ENCODE results near the gene KRT14. TPM values are rescaled to one million over a fixed set of nuclear protein-coding genes. Genes with fewer than 3 reads are reported as not detected.

KRT14 gene
- total RNA-seq, 4 donors from 2014 or later: 7,400 to 12,534 (median 10,685) TPM

DNA sequence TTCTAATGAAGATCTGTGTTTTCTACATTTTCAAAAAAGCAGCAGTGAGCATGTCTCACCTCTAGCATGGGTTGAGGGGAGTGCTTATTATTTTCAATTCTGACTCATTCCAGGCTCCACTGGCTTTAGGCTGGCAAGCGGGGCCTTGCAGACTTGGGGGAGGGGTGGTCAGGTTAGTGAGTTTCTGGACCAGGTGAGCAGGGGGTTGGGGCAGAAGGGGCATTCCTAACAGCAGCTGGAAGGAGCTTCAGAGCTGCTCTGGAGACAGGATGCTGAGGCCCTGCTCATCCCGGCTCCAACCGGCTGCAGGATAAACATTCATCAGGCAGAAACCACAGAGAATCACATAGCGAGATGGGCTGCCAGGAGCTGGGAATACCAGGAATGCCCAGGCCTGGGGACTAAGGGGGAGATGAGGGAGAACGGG lies 48.1 kb downstream of the KRT14 start:
- Histone ChIP-seq H3K36me3 (no peaks in the 10 kb centered on the region), H3K4me1 (peaks cover 10% of the 10 kb centered on the region), H3K4me3 (no peak overlapping the region), H3K9me3 (no peaks in the 10 kb centered on the region), H3K27ac (peak overlapping the region; percentile 54), H3K27me3 (peaks cover 7% of the 10 kb centered on the region)
- TF ChIP-seq POLR2AphosphoS5 (IDR thresholded peaks at IDR 0.05) (no peak), POLR2A (IDR thresholded peaks at IDR 0.05) (no peak), EP300 (IDR thresholded peaks at IDR 0.05) (no peak)
- TF ChIP-seq, protein P1, sequence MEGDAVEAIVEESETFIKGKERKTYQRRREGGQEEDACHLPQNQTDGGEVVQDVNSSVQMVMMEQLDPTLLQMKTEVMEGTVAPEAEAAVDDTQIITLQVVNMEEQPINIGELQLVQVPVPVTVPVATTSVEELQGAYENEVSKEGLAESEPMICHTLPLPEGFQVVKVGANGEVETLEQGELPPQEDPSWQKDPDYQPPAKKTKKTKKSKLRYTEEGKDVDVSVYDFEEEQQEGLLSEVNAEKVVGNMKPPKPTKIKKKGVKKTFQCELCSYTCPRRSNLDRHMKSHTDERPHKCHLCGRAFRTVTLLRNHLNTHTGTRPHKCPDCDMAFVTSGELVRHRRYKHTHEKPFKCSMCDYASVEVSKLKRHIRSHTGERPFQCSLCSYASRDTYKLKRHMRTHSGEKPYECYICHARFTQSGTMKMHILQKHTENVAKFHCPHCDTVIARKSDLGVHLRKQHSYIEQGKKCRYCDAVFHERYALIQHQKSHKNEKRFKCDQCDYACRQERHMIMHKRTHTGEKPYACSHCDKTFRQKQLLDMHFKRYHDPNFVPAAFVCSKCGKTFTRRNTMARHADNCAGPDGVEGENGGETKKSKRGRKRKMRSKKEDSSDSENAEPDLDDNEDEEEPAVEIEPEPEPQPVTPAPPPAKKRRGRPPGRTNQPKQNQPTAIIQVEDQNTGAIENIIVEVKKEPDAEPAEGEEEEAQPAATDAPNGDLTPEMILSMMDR (IDR thresholded peaks at IDR 0.05): no peak
- WGBS: 76% methylated on average over 5 of the region's 5 CpGs
- no peak for DNase-seq (ENCODE audit: low spot score in 2 of 2)

DNA sequence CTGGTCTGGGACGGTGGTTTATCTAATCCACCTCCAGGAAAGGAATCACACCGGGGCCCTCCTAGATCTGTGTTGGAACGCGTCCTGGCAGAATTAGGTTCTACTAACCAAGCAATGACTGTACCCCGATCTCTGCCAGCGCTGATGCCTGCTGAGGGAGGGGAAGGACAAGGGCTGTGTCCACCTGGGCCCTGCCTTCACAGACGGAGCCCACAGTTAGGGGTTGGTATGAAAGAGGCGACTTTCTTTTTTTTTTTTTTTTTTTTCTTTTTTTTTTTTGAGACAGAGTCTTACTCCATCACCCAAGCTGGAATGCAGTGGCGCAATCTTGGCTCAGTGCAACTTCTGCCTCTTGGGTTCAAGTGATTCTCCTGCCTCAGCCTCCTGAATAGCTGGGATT lies 48.7 kb downstream of the KRT14 start:
- Histone ChIP-seq H3K4me1 (peaks cover 10% of the 10 kb centered on the region), H3K9me3 (no peaks in the 10 kb centered on the region), H3K27me3 (peaks cover 7% of the 10 kb centered on the region), H3K4me3 (no peak overlapping the region), H3K36me3 (no peaks in the 10 kb centered on the region), H3K27ac (peak overlapping the region; percentile 48)
- peak in 1 of 2 donors; percentile 55 for DNase-seq (ENCODE audit: low spot score in 2 of 2)
- 61% methylated on average over 9 of the region's 9 CpGs for WGBS
- TF ChIP-seq POLR2AphosphoS5 (IDR thresholded peaks at IDR 0.05): no peak
- no peak for TF ChIP-seq POLR2A (IDR thresholded peaks at IDR 0.05)
- TF ChIP-seq, protein P1 (IDR thresholded peaks at IDR 0.05): no peak
- no peak for TF ChIP-seq EP300 (IDR thresholded peaks at IDR 0.05)

DNA sequence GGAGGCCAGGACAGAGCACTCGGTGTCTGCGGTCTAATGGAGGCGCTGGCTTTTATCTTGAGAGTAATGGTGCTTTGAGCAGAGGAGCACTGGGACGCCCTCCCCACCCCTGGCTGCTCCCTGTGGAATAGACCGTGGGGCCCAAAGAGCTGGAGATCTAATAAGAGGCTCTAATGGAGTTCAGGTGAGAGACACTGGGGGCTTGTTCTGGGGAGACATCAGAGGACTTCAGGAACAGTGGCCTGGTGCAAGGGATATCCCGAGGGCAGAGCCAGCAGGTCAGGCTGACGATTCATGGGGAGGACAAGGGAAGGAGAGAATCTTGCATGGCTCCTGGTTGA lies 49.1 kb downstream of the KRT14 start:
- WGBS: 71% methylated on average over 7 of the region's 7 CpGs
- no peaks in the 10 kb centered on the region for H3K36me3 ChIP-seq
- H3K4me3 ChIP-seq: no peak overlapping the region
- no peak for TF ChIP-seq POLR2AphosphoS5 (IDR thresholded peaks at IDR 0.05)
- TF ChIP-seq, protein P1 (IDR thresholded peaks at IDR 0.05): no peak
- TF ChIP-seq EP300 (IDR thresholded peaks at IDR 0.05): no peak
- TF ChIP-seq POLR2A (IDR thresholded peaks at IDR 0.05): no peak
- peak in 1 of 2 donors; percentile 46 for DNase-seq (ENCODE audit: low spot score in 2 of 2)
- H3K9me3 ChIP-seq: no peaks in the 10 kb centered on the region
- peaks cover 7% of the 10 kb centered on the region for H3K27me3 ChIP-seq
- H3K4me1 ChIP-seq: peaks cover 10% of the 10 kb centered on the region
- H3K27ac ChIP-seq: peak overlapping the region; percentile 48

DNA sequence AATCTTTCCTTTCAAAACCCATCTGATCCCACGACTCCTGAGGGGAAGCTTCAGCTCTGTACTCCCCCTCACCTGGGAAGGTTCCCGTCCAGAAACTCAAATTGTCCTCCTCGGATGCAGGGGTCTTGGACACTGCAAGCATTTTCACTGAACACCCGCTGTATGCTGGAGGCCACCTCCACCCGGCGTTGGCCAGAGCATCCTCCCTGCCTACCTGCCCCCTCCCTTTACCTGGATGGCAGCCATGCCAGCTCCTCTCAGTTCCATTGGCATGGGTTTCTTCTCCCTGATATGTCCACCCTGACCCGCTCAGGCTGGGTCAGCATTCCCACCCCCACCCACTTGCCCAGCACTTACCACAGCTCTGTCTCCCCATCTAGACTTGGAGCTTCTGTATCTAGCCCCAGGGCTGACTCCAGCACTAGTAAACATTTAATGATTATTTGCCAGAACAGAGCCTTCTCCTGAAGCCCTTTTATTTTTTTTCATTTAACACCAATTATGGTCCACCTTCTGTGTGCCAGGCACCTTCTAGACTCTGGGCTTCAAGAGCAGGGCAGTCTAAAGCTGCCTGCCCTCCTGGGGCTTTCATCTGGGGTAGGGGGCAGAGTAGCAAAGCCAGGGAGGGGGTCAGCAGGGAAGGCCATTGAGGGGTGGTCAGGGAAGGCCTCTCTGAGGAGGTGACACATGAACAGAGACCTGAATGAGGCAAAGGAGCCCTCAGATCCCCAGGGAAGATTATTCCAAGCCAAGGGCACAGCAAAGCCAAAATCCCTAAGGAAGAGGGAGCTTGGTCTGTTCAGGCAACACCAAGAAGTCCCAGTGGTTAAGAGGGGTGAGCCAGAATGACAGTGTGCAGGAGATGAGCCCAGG lies 49.7 kb downstream of the KRT14 start:
- WGBS: 85% methylated on average over 7 of the region's 7 CpGs
- Histone ChIP-seq H3K27me3 (peaks cover 7% of the 10 kb centered on the region), H3K27ac (no peak overlapping the region), H3K9me3 (no peaks in the 10 kb centered on the region), H3K4me1 (peaks cover 10% of the 10 kb centered on the region), H3K36me3 (no peaks in the 10 kb centered on the region), H3K4me3 (no peak overlapping the region)
- no peak for TF ChIP-seq EP300 (IDR thresholded peaks at IDR 0.05)
- TF ChIP-seq, protein P1 (IDR thresholded peaks at IDR 0.05): no peak
- no peak for TF ChIP-seq POLR2A (IDR thresholded peaks at IDR 0.05)
- TF ChIP-seq POLR2AphosphoS5 (IDR thresholded peaks at IDR 0.05): no peak
- no peak for DNase-seq (ENCODE audit: low spot score in 2 of 2)

DNA sequence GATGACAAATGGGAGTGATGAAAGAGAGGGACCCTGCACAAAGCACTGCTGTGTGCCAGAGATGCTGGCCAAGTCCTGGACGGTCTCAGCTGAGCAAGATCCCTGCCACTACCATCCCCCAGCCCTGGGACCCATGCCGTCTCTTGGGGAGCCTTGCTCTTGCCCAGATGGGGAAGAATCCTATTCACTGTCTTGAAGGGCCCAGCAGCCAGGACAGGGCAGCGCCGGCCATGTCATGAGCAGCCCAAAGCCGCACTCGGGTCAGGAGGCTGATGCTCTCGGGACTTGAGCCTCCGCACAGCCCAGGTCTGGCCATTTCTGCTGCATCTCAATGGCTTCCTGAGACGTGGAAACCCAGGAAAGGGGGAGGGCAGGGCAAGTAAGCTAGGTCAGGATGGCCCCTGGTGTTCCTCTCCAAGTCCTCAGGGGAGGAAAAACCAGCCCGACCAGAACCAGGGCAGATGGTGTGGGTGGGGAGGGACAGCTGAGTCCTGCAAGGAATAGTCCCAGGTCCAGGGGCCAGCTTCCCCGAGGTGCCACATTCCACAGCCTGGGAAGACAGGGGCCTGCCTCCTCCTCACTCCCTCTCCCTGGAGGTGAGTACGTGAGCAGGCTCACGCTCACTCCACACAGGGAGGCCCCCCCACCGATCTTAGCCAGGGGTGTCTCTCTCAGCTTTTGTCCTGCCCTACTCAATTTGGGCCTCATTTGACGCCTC lies 50.8 kb downstream of the KRT14 start:
- no peak for DNase-seq (ENCODE audit: low spot score in 2 of 2)
- H3K27ac ChIP-seq: no peak overlapping the region
- 32% methylated on average over 5 of the region's 15 CpGs for WGBS

More for the DNA sequence above, 50.8 kb downstream of the KRT14 start:
- Histone ChIP-seq H3K9me3 (no peaks in the 10 kb centered on the region), H3K4me3 (no peak overlapping the region), H3K36me3 (no peaks in the 10 kb centered on the region), H3K27me3 (peaks cover 8% of the 10 kb centered on the region), H3K4me1 (peaks cover 10% of the 10 kb centered on the region)
- TF ChIP-seq EP300 (IDR thresholded peaks at IDR 0.05) (no peak), POLR2A (IDR thresholded peaks at IDR 0.05) (no peak), POLR2AphosphoS5 (IDR thresholded peaks at IDR 0.05) (no peak)
- TF ChIP-seq, protein P1 (IDR thresholded peaks at IDR 0.05): no peak

All from suprapubic skin (tissue), 4 donors.